Chondrocyte (in vitro differentiated cells): ENCODE measurements around the gene CTDNEP1. TPM values are rescaled to one million over a fixed set of nuclear protein-coding genes. Genes with fewer than 3 reads are reported as not detected.

Experiments used
- DNase-seq: peaks from one replicate; pipeline ENCODE4 v3.0.0; 2021; ENCODE audit warnings: mixed read lengths, low spot score
- H3K27ac Mint-ChIP-seq: one replicate; pipeline ENCODE4 v1.8.0; 2021; ENCODE audit warnings: mild to moderate bottlenecking, moderate library complexity, mixed read lengths; ENCODE audit not compliant: unreplicated experiment
- H3K27me3 Mint-ChIP-seq: 2 replicates; pipeline ENCODE4 v1.8.0; 2021; ENCODE audit warnings: low read depth, mixed read lengths
- H3K36me3 Mint-ChIP-seq: 2 replicates; pipeline ENCODE4 v1.8.0; 2021; ENCODE audit warnings: low read depth, mixed read lengths
- H3K4me1 Mint-ChIP-seq: 2 replicates; pipeline ENCODE4 v1.8.0; 2021; ENCODE audit warnings: low read depth, mild to moderate bottlenecking, mixed read lengths
- H3K4me3 Mint-ChIP-seq: one replicate; pipeline ENCODE4 v1.8.0; 2021; ENCODE audit warnings: mild to moderate bottlenecking, moderate library complexity, mixed read lengths; ENCODE audit not compliant: unreplicated experiment
- H3K9me3 Mint-ChIP-seq: 2 replicates; pipeline ENCODE4 v1.8.0; 2021; ENCODE audit warnings: low read depth, mixed read lengths
- total RNA-seq: library from RNA; stranded (reverse); gene quantifications from 3 replicates; pipeline ENCODE4 v1.2.1, GENCODE V29; 2021
- TF ChIP-seq, protein P1 (sequence below): fragments of 200-600 bp; sonication (generic); IDR thresholded peaks from 2 replicates; pipeline ENCODE4 v1.5.0; 2021; ENCODE audit warnings: antibody characterized with exemption, mild to moderate bottlenecking, moderate library complexity

Gene CTDNEP1
- total RNA-seq, 1 donor from 2014 or later, result 105 TPM

DNA sequence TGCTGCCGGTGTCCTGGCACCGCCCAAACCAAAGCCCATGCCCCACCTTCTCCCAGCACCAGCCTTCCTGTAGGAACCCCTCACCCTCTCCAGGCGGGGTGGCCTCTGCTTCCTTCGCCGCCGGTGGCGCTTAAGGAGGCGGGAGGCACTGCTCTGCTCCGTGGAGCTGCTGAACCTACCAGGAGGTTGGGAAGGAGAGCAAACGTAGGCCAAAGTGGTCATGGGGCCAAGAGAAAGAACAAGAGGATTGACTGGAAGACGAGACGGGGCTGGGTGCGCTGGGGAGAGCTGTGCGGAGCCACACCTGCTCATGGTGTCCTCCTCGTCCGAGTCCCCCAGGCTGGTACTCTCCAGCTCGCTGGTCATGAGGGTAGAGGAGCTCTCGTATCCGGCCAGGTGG lies 22.0 kb downstream of the CTDNEP1 start:
- Mint-ChIP-seq H3K36me3 (peaks cover 18% of the 10 kb centered on the region), H3K4me3 (no peak overlapping the region), H3K27ac (no peak overlapping the region), H3K27me3 (no peaks in the 10 kb centered on the region), H3K4me1 (peaks cover 37% of the 10 kb centered on the region), H3K9me3 (no peaks in the 10 kb centered on the region)
- TF ChIP-seq, protein P1, sequence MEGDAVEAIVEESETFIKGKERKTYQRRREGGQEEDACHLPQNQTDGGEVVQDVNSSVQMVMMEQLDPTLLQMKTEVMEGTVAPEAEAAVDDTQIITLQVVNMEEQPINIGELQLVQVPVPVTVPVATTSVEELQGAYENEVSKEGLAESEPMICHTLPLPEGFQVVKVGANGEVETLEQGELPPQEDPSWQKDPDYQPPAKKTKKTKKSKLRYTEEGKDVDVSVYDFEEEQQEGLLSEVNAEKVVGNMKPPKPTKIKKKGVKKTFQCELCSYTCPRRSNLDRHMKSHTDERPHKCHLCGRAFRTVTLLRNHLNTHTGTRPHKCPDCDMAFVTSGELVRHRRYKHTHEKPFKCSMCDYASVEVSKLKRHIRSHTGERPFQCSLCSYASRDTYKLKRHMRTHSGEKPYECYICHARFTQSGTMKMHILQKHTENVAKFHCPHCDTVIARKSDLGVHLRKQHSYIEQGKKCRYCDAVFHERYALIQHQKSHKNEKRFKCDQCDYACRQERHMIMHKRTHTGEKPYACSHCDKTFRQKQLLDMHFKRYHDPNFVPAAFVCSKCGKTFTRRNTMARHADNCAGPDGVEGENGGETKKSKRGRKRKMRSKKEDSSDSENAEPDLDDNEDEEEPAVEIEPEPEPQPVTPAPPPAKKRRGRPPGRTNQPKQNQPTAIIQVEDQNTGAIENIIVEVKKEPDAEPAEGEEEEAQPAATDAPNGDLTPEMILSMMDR, result no peak
- DNase-seq, result no peak

DNA sequence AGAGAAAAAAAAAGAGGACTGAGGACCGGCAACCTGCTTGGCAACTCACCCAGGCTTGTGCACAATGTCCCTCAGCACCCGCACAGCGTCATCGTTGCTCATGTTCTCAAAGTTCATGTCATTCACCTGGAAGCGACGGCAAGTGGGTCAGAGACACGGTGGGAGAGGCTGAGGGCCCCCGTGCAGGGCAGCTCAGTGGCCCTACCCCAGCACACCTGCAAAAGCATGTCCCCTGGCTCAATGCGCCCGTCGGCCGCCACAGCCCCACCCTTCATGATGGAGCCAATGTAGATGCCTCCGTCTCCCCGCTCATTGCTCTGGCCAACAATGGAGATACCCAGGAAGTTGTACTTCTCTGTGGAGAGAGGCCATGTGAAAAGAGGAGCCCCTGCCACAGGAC lies 22.6 kb downstream of the CTDNEP1 start:
- Mint-ChIP-seq H3K4me3 (no peak overlapping the region), H3K27ac (no peak overlapping the region), H3K36me3 (peaks cover 20% of the 10 kb centered on the region), H3K27me3 (no peaks in the 10 kb centered on the region), H3K4me1 (peaks cover 39% of the 10 kb centered on the region), H3K9me3 (no peaks in the 10 kb centered on the region)
- no peak for DNase-seq
- TF ChIP-seq, protein P1, result no peak

DNA sequence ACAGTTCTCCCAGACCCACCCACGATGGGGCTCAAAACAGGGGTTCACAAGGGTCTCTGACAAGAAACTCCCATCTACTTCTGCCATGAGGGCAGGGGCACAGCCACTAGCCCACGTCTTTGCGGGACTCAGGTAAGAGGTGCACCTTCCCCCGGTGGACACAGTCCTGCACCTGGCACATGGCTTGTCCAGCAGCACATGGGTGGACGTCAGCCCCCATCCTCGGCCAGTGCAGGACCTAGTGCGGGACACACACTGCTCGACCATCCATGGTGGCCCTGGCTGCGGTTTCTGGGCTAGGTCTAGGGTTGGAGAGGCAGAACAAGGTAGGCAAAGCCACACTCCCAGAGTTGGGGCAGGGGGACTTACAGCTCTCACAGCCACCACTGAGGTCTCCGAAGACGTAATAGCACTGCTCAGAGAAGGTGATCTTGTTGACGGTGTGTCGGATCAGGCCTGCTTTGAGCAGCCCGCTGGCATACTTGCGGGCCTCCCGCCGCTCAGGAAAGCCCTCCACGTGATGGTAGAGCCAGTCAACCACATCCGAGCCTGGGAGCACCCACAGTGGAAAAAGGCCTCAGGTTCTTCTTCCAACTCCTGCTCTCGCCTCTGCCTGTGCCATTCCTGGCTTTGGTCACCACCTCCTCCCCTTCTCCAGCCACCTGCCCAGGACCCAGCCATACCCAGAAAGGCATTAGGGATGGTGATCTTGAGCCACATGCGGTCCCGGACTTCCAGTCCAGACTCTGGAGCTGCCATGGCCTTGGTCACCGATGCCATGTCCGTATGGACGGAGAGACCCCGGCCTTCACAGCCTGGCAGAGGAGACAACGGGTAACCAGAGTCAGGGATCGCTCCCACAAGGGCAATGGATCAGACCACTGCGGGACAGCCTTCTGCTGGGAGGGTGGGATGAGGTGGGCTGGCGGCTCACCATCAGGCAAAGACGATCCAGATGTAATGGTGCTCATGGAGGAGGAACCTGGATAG lies 24.5 kb downstream of the CTDNEP1 start:
- Mint-ChIP-seq H3K36me3 (peaks cover 29% of the 10 kb centered on the region), H3K27ac (peak overlapping the region; percentile 8), H3K9me3 (no peaks in the 10 kb centered on the region), H3K4me3 (no peak overlapping the region), H3K27me3 (no peaks in the 10 kb centered on the region), H3K4me1 (peaks cover 34% of the 10 kb centered on the region)
- DNase-seq, result no peak
- TF ChIP-seq, protein P1, result no peak

DNA sequence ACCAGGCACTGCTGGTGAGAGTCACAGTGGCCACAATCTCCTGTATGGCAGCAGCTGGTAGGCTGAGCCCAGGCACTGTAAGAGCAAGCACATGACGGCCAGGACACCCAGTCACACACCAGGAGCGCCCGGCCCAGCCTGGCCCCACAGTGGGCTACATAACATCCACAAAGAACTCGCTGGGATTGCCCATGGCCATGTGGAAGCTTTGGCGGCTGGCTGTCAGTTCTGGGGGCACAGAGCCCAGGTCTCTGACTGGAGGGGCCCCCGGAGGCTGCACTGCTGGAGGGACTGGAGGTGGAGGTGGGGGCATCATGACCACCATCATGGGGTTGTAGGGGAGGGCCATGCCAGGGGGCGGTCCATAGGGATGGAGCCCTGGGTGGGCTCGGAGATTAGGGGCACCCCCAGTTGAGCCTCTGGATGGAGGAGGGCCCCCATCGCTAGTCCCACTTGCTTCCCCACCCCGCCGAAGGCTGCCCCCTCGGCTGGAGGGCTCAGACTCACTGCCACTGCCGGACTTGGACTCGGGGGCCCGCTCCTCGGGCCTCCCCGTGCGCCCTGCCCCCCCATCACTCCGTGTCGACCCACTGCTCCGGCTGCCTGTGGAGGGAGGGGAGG lies 25.7 kb downstream of the CTDNEP1 start:
- H3K27ac Mint-ChIP-seq, result no peak overlapping the region
- TF ChIP-seq, protein P1, result no peak
- H3K4me1 Mint-ChIP-seq, result peaks cover 41% of the 10 kb centered on the region
- peaks cover 31% of the 10 kb centered on the region for H3K36me3 Mint-ChIP-seq
- no peaks in the 10 kb centered on the region for H3K9me3 Mint-ChIP-seq
- no peak overlapping the region for H3K4me3 Mint-ChIP-seq
- no peaks in the 10 kb centered on the region for H3K27me3 Mint-ChIP-seq
- no peak for DNase-seq

DNA sequence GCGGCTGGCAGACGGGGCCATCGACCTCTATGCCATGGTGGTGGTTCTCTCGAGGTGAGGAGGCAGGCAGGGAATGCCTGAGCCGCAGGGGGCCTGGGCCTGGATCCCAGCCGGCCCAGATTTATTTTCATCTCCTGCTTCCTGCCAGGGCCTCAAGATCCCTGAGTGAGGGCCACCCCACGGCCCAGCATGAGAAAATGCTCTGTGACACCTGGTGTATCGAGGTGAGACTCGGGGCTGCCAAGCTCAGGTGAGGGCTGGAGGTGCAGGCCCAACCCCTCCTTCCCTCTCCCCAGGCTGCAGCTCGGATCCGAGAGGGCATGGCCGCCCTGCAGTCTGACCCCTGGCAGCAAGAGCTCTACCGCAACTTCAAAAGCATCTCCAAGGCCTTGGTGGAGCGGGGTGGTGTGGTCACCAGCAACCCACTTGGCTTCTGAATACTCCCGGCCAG lies 26.8 kb downstream of the CTDNEP1 start:
- peaks cover 29% of the 10 kb centered on the region for H3K36me3 Mint-ChIP-seq
- H3K27me3 Mint-ChIP-seq, result no peaks in the 10 kb centered on the region
- TF ChIP-seq, protein P1, result no peak
- H3K4me3 Mint-ChIP-seq, result no peak overlapping the region
- H3K27ac Mint-ChIP-seq, result peak overlapping the region; percentile 80
- no peaks in the 10 kb centered on the region for H3K9me3 Mint-ChIP-seq
- DNase-seq, result no peak
- H3K4me1 Mint-ChIP-seq, result peaks cover 44% of the 10 kb centered on the region
